HepG2 (cell line): ENCODE data around the gene WWC1. TPM values are rescaled to one million over a fixed set of nuclear protein-coding genes. Genes with fewer than 3 reads are reported as not detected.

Experiments
- ARNT ChIP-seq: fragments of 450-650 bp; IDR thresholded peaks from 2 replicates; pipeline ENCODE4 v1.6.1; 2017
- DMAP1 ChIP-seq: IDR thresholded peaks from 2 replicates; pipeline ENCODE4 v1.6.1; 2016
- GABPB1 ChIP-seq: IDR thresholded peaks from 2 replicates; pipeline ENCODE4 v1.6.1; 2016; ENCODE audit warnings: mild to moderate bottlenecking, missing genetic modification reagents, moderate library complexity, missing compliant biosample characterization
- MIXL1 ChIP-seq: IDR thresholded peaks from 2 replicates; pipeline ENCODE4 v1.6.1; 2016
- MXD4 ChIP-seq: IDR thresholded peaks from 2 replicates; pipeline ENCODE4 v1.6.1; 2016; ENCODE audit warnings: mild to moderate bottlenecking, missing biosample characterization, missing genetic modification reagents
- PHF8 ChIP-seq: sonication (generic); formaldehyde crosslinking; IDR thresholded peaks from 2 replicates; pipeline ENCODE4 v1.5.0; 2020; ENCODE audit warnings: missing genetic modification reagents
- RARG ChIP-seq: sonication (generic); formaldehyde crosslinking; IDR thresholded peaks from 2 replicates; pipeline ENCODE4 v1.4.0; 2020; ENCODE audit warnings: low read depth, mild to moderate bottlenecking, missing genetic modification reagents
- RFXANK ChIP-seq: IDR thresholded peaks from 2 replicates; pipeline ENCODE4 v1.6.1; 2016
- SRF ChIP-seq: IDR thresholded peaks from 2 replicates; pipeline ENCODE4 v1.6.1; 2011; ENCODE audit warnings: mild to moderate bottlenecking, low read depth, low read length, moderate library complexity
- SRSF9 ChIP-seq: fragments of 200-400 bp; formaldehyde crosslinking; IDR thresholded peaks from 2 replicates; pipeline ENCODE4 v1.6.1; 2018; ENCODE audit warnings: borderline replicate concordance, mild to moderate bottlenecking, low read depth, low read length; ENCODE audit not compliant: insufficient read depth, poor library complexity, severe bottlenecking
- TAF1 ChIP-seq: sonication (generic); formaldehyde crosslinking; IDR thresholded peaks from 2 replicates; pipeline ENCODE4 v1.4.0; 2020; ENCODE audit warnings: missing genetic modification reagents
- TOPORS ChIP-seq: sonication (generic); formaldehyde crosslinking; IDR thresholded peaks from 2 replicates; pipeline ENCODE4 v1.8.0; 2023; ENCODE audit warnings: mild to moderate bottlenecking, missing genetic modification reagents
- ZBTB7A ChIP-seq: sonication (generic); formaldehyde crosslinking; IDR thresholded peaks from 2 replicates; pipeline ENCODE4 v1.8.0; 2022; ENCODE audit warnings: mild to moderate bottlenecking, missing genetic modification reagents
- ZFP82 ChIP-seq: sonication (generic); formaldehyde crosslinking; IDR thresholded peaks from 2 replicates; pipeline ENCODE4 v1.5.1; 2020; ENCODE audit warnings: mild to moderate bottlenecking, missing genetic modification reagents, borderline replicate concordance
- ZNF205 ChIP-seq: IDR thresholded peaks from 2 replicates; pipeline ENCODE4 v1.6.1; 2018; ENCODE audit warnings: missing biosample characterization, missing genetic modification reagents
- ZNF556 ChIP-seq: sonication (generic); formaldehyde crosslinking; IDR thresholded peaks from 2 replicates; pipeline ENCODE4 v1.4.0; 2020; ENCODE audit warnings: mild to moderate bottlenecking, missing genetic modification reagents, borderline replicate concordance
- ZNF614 ChIP-seq: IDR thresholded peaks from 2 replicates; pipeline ENCODE4 v1.6.1; 2018; ENCODE audit warnings: missing biosample characterization, missing genetic modification reagents, inconsistent platforms, borderline replicate concordance
- ZNF768 ChIP-seq: sonication (generic); formaldehyde crosslinking; IDR thresholded peaks from 2 replicates; pipeline ENCODE4 v1.4.0; 2020; ENCODE audit warnings: missing genetic modification reagents
- ZNF775 ChIP-seq: sonication (generic); formaldehyde crosslinking; IDR thresholded peaks from 2 replicates; pipeline ENCODE4 v1.4.0; 2020; ENCODE audit warnings: missing genetic modification reagents, mild to moderate bottlenecking, moderate library complexity, borderline replicate concordance
- polyA plus RNA-seq, 8 experiments: library from polyadenylated mRNA; depleted of rRNA in 3 of 8; stranded (reverse) in 7 of 8; unstranded in 1 of 8; fragments of >200 nt; fragmentation: Illumina TruSeq in 4 of 8; extraction: Trizol in 4 of 8; gene quantifications; 2 replicates each; pipeline versions ENCODE4 v1.2.1 to v1.2.3, GENCODE V29; 2011 to 2016; ENCODE audit warnings: low read depth in 4 of 8, missing spikeins in 1 of 8, mixed read lengths in 1 of 8; ENCODE audit not compliant: insufficient read depth in 1 of 8
- total RNA-seq, 5 experiments: library from RNA; depleted of rRNA; stranded (reverse); fragments of >200 nt; fragmentation: Illumina TruSeq; extraction: Trizol; gene quantifications; 2 replicates each; pipeline ENCODE4 v1.2.3, GENCODE V29; 2016; ENCODE audit warnings: low read depth in 1 of 5
- TF ChIP-seq, protein P1 (sequence below): sonication (generic); formaldehyde crosslinking; IDR thresholded peaks from 2 replicates; pipeline ENCODE4 v1.4.0; 2020; ENCODE audit warnings: missing genetic modification reagents
- TF ChIP-seq, protein P2 (sequence below): IDR thresholded peaks from 2 replicates; pipeline ENCODE4 v1.6.1; 2018; ENCODE audit warnings: missing genetic modification reagents, mild to moderate bottlenecking, missing compliant biosample characterization
- TF ChIP-seq, protein P3 (sequence below): sonication (generic); formaldehyde crosslinking; IDR thresholded peaks from 2 replicates; pipeline ENCODE4 v1.4.0; 2020; ENCODE audit warnings: mild to moderate bottlenecking, low read depth, missing genetic modification reagents
- TF ChIP-seq, protein P4 (sequence below): sonication (generic); formaldehyde crosslinking; IDR thresholded peaks from 2 replicates; pipeline ENCODE4 v1.5.0; 2020; ENCODE audit warnings: missing genetic modification reagents, mild to moderate bottlenecking, borderline replicate concordance

Gene WWC1
- total and polyA plus RNA-seq, 2 of the 13 experiments (the other 11 are each of a cell fraction or from before 2014, with no cell fraction given) = 8.3 to 17.9 TPM

DNA sequence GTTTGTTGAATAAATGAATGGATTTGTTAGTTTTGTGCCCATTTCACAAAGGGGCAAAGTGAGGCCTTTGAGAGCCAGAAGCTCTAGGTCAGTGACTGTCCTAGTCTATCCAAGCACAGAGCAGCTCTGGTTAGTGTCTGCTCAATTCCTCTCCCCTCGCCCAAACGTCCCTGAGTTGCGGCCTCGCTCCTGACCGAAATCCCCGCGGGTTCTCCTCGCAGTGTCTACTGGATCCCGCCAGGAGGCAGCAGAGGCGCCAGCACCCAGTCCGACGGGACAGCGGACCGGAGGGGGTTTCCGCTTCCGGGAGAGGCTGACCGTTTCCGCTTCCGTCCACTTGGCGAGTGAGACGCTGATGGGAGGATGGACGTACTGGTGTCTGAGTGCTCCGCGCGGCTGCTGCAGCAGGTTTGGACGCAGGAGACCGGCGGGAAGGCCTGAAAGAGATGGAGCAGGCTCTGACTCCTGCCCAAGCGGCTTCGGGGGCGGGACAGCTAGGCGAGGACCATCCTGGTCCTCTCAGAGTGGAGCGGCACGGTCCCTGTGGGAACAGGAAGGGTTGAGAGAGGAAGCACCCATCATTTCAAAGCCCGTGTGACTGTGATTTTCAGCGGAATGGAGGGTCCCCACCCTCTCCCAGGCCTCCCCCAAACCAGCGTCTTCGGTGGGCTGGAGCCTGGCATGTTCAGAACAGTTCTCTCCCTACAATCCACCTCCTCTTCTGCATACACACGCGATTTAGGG lies 194.9 kb downstream of the WWC1 start, which contains the start of gene RARS1 (continued):
- TF ChIP-seq, protein P1, sequence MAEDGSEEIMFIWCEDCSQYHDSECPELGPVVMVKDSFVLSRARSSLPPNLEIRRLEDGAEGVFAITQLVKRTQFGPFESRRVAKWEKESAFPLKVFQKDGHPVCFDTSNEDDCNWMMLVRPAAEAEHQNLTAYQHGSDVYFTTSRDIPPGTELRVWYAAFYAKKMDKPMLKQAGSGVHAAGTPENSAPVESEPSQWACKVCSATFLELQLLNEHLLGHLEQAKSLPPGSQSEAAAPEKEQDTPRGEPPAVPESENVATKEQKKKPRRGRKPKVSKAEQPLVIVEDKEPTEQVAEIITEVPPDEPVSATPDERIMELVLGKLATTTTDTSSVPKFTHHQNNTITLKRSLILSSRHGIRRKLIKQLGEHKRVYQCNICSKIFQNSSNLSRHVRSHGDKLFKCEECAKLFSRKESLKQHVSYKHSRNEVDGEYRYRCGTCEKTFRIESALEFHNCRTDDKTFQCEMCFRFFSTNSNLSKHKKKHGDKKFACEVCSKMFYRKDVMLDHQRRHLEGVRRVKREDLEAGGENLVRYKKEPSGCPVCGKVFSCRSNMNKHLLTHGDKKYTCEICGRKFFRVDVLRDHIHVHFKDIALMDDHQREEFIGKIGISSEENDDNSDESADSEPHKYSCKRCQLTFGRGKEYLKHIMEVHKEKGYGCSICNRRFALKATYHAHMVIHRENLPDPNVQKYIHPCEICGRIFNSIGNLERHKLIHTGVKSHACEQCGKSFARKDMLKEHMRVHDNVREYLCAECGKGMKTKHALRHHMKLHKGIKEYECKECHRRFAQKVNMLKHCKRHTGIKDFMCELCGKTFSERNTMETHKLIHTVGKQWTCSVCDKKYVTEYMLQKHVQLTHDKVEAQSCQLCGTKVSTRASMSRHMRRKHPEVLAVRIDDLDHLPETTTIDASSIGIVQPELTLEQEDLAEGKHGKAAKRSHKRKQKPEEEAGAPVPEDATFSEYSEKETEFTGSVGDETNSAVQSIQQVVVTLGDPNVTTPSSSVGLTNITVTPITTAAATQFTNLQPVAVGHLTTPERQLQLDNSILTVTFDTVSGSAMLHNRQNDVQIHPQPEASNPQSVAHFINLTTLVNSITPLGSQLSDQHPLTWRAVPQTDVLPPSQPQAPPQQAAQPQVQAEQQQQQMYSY (CRISPR knock-in tag) = no peak
- TF ChIP-seq MXD4 (CRISPR knock-in tag) (peak; percentile 69; the same call in 1 of the 2 replicates), ZNF614 (peak; percentile 84; the same call in 1 of the 2 replicates), ZFP82 (CRISPR knock-in tag) (no peak), ZNF205 (CRISPR knock-in tag) (no peak), PHF8 (CRISPR knock-in tag) (peak; percentile 98), DMAP1 (CRISPR knock-in tag) (peak; percentile 96), TOPORS (CRISPR knock-in tag) (no peak), MIXL1 (CRISPR knock-in tag) (peak; percentile 54; the same call in 1 of the 2 replicates), GABPB1 (peak; percentile 100), TAF1 (peak; percentile 95), SRF (peak; percentile 58), RARG (CRISPR knock-in tag) (no peak), SRSF9 (no peak), ZNF768 (CRISPR knock-in tag) (peak; percentile 75; the same call in 1 of the 2 replicates), RFXANK (CRISPR knock-in tag) (peak; percentile 84; the same call in 1 of the 2 replicates), ZNF775 (CRISPR knock-in tag) (no peak), ZBTB7A (CRISPR knock-in tag) (no peak), ARNT (no peak), ZNF556 (CRISPR knock-in tag) (peak; percentile 93; the same call in 1 of the 2 replicates)
- TF ChIP-seq, protein P2, sequence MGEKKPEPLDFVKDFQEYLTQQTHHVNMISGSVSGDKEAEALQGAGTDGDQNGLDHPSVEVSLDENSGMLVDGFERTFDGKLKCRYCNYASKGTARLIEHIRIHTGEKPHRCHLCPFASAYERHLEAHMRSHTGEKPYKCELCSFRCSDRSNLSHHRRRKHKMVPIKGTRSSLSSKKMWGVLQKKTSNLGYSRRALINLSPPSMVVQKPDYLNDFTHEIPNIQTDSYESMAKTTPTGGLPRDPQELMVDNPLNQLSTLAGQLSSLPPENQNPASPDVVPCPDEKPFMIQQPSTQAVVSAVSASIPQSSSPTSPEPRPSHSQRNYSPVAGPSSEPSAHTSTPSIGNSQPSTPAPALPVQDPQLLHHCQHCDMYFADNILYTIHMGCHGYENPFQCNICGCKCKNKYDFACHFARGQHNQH (CRISPR knock-in tag) = peak; percentile 68; the same call in 1 of the 2 replicates
- TF ChIP-seq, protein P3, sequence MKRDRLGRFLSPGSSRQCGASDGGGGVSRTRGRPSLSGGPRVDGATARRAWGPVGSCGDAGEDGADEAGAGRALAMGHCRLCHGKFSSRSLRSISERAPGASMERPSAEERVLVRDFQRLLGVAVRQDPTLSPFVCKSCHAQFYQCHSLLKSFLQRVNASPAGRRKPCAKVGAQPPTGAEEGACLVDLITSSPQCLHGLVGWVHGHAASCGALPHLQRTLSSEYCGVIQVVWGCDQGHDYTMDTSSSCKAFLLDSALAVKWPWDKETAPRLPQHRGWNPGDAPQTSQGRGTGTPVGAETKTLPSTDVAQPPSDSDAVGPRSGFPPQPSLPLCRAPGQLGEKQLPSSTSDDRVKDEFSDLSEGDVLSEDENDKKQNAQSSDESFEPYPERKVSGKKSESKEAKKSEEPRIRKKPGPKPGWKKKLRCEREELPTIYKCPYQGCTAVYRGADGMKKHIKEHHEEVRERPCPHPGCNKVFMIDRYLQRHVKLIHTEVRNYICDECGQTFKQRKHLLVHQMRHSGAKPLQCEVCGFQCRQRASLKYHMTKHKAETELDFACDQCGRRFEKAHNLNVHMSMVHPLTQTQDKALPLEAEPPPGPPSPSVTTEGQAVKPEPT (CRISPR knock-in tag) = no peak
- TF ChIP-seq, protein P4, sequence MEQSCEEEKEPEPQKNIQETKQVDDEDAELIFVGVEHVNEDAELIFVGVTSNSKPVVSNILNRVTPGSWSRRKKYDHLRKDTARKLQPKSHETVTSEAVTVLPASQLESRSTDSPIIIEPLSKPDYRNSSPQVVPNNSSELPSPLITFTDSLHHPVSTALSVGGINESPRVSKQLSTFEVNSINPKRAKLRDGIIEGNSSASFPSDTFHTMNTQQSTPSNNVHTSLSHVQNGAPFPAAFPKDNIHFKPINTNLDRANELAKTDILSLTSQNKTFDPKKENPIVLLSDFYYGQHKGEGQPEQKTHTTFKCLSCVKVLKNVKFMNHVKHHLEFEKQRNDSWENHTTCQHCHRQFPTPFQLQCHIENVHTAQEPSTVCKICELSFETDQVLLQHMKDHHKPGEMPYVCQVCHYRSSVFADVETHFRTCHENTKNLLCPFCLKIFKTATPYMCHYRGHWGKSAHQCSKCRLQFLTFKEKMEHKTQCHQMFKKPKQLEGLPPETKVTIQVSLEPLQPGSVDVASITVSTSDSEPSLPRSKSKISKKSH (CRISPR knock-in tag) = peak; percentile 86; the same call in 1 of the 2 replicates
